ENCODE data around the gene DLG1.

DNA sequence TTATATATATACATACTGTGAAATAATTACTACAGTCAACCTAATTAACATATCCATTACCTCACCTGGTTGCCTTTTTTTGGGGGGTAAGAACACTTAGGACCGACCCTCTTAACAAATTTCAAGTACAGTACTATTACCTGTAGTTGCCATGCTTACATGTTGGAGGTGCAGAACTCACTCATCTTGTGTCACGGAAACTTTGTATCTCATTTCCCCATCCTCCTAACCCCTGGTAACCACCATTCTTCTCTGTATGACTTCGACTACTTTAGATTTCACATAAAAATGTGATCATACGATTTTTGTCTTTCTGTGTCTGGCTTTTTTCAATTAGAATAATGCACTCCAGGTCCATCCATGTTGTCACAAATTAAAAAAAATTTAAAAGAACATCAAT is 213.3 kb downstream of the DLG1 start:
- TF ChIP-seq CBX3 (IDR thresholded peaks at IDR 0.05; ENCODE audit: low read depth) (no peak), CTCF (IDR thresholded peaks at IDR 0.05 in 2 of 3, conservative IDR thresholded peaks at IDR 0.05 in 1 of 3; ENCODE audit: borderline replicate concordance in 1 of 3, insufficient read depth in 1 of 3, low read depth in 2 of 3, low read length in 2 of 3) (no peak), POLR2AphosphoS5 (IDR thresholded peaks at IDR 0.05; ENCODE audit: low read depth, low read length) (no peak), ZNF274 (IDR thresholded peaks at IDR 0.05; ENCODE audit: low read depth, low read length) (no peak), EZH2 (IDR thresholded peaks at IDR 0.05) (no peak)

Measured in HCT116 (cell line).